ENCODE results near the gene DBT.
"Not testable (repeated sequence)": the region's sequence is repeated elsewhere in the genome, so short reads cannot be mapped to it uniquely, and the experiment has no call there.

Gene DBT

DNA sequence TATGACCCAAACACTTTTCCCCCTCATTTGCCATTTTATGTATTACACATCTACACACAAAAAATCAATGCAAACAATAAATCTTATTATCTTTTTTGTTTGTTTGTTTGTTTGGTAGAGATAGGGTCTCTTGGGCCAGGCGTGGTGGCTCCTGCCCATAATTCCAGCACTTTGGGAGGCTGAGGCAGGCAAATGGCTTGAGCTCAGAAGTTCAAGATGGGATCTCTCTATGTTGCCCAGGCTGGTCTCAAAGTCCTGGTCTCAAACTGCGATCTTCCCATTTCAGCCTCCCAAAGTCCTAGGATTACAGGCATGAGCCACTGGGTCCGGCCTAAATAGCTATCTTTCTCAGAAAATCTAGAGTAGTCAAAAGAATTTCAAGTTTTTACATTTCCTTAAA is 1.2 kb upstream of the DBT start:
- DNase-seq (ENCODE audit: low read depth in 3 of 3) = no peak

- no peak for DNase-seq (ENCODE audit: low read depth in 3 of 3)
Observed at GRCh38 chr1:100250264-100250663, 630 bp upstream of the DBT start.

GRCh38 chr1:100249155-100249536 is 488 bp downstream of the DBT start:
- no peak for DNase-seq (ENCODE audit: low read depth in 3 of 3)

DNA sequence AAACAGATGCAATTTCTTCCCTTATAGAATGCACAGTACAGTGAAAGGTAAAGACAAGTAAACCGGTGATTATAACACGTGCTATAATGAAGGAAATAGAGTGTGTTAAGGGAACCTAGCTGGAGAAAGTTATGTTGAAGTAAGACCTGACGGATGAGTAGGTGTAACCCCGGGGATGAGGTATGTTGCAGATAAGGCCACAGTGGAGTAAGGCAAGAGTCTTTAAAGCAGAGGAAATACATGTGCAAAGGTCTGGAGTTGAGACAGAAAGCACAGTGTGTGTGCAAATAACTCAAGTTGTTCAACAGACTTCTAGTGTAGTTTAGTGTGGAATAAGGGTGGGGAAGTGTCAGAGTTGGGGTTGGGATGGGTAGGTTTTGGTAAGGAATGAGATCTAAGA is 2.9 kb downstream of the DBT start:
- no peak for DNase-seq (ENCODE audit: low read depth in 3 of 3)

- no peak for DNase-seq (ENCODE audit: low read depth in 3 of 3)
Observed at GRCh38 chr1:100240631-100241030, 9.0 kb downstream of the DBT start.

DNA sequence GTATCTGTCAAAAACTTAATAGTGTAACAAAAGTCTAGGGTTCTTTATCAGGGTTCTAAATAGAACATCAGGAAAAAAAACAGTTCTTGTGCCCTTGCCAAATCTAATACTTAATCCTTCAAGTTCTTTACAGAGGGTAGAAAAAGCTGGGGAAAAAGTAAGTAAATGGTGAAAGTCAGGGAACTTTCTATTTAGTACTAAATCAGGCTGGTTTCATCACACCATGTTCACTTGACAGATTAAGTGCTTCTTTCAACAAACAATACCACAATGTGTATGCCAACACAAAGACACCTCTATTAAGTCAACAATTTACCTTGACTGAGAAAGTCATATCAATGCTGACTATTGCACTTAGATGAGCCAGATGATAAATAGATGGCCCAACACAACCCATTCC is 9.7 kb downstream of the DBT start:
- no peak for DNase-seq (ENCODE audit: low read depth in 3 of 3)

- no peak for DNase-seq (ENCODE audit: low read depth in 3 of 3)
Observed at GRCh38 chr1:100237091-100237490, 12.5 kb downstream of the DBT start.

DNA sequence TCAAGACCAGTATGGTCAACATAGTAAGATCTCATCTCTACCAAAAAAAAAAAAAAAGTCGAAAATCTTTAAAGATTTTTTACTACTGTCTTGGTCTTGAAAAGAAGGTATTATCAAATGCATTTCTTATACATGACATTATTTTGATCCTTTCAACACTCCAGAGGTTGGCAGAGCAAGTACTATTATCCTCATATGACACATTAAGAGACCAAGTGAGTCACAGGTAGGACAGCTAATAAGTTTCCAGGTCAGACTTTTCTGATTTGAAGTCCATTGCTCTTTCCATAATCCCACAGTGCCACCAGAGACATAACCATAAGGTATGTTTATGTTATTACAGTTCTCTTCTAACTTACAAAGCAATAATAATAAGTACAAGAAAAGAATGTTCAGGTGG is 15.2 kb downstream of the DBT start:
- no peak for DNase-seq (ENCODE audit: low read depth in 3 of 3)

GRCh38 chr1:100233566-100233965 is 16.1 kb downstream of the DBT start:
- DNase-seq (ENCODE audit: low read depth in 3 of 3) = not testable (repeated sequence)

DNA sequence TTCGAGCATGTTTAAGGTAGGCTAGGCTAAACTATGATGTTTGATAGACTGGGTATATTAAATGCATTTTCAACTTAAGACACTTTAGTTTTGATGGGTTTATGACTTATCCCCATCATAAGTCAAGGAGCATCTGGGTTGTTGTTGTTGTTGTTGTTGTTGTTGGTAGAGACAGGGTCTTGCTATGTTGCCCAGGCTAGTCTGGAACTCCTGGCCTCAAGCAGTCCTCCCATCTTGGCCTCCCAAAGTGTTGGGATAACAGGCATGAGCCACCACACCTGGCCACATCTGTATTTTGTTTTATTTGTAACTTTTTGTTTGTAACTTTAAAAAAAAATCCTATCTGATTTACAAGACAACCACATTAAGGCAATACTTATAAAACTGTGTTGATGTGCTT is 17.5 kb downstream of the DBT start:
- no peak for DNase-seq (ENCODE audit: low read depth in 3 of 3)

GRCh38 chr1:100231721-100232120 is 17.9 kb downstream of the DBT start:
- DNase-seq (ENCODE audit: low read depth in 3 of 3) = no peak

GRCh38 chr1:100230765-100231164 is 18.9 kb downstream of the DBT start:
- DNase-seq (ENCODE audit: low read depth in 3 of 3) = no peak

GRCh38 chr1:100229681-100230443 is 19.8 kb downstream of the DBT start:
- no peak for DNase-seq (ENCODE audit: low read depth in 3 of 3)

- DNase-seq (ENCODE audit: low read depth in 3 of 3) = no peak
Observed at GRCh38 chr1:100222428-100222827, 27.2 kb downstream of the DBT start.

DNA sequence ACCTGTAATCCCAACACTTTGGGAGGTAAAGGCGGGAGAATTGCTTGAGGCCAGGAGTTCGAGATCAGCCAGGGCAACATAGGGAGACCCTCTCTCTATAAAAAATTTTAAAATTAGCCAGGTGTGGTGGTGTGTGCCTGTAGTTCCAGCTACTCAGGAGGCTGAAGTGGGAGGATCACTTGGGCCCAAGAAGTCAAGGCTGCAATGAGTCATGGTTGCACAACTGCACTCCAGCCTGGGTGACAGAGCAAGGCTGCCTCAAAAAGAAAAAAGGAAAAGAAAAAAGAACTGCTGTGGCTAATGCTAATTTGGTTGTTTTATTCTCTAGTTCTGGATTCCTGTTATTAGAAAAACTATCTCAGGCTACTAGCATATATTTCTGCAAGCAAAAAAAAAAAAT is 29.8 kb downstream of the DBT start:
- DNase-seq (ENCODE audit: low read depth in 3 of 3) = no peak

- no peak for DNase-seq (ENCODE audit: low read depth in 3 of 3)
Observed at GRCh38 chr1:100219457-100219856, 30.2 kb downstream of the DBT start.

- no peak for DNase-seq (ENCODE audit: low read depth in 3 of 3)
Observed at GRCh38 chr1:100217834-100218233, 31.8 kb downstream of the DBT start.

- DNase-seq (ENCODE audit: low read depth in 3 of 3) = no peak
Observed at GRCh38 chr1:100215101-100215500, 34.5 kb downstream of the DBT start.

- DNase-seq (ENCODE audit: low read depth in 3 of 3) = no peak
Observed at GRCh38 chr1:100213141-100213540, 36.5 kb downstream of the DBT start.

- no peak for DNase-seq (ENCODE audit: low read depth in 3 of 3)
Observed at GRCh38 chr1:100206301-100206700, 43.3 kb downstream of the DBT start.

DNA sequence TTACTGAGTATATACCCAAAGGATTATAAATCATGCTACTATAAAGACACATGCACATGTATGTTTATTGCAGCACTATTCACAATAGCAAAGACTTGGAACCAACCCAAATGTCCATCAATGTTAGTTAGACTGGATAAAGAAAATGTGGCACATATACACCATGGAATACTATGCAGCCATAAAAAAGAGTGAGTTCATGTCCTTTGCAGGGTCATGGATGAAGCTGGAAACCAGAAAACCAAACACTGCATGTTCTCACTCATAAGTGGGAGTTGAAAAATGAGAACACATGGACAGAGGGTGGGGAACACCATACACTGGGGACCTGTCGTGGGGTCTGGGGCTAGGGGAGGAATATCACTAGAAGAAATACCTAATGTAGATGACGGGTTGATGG is 44.0 kb downstream of the DBT start:
- not testable (repeated sequence) for DNase-seq (ENCODE audit: low read depth in 3 of 3)

DNA sequence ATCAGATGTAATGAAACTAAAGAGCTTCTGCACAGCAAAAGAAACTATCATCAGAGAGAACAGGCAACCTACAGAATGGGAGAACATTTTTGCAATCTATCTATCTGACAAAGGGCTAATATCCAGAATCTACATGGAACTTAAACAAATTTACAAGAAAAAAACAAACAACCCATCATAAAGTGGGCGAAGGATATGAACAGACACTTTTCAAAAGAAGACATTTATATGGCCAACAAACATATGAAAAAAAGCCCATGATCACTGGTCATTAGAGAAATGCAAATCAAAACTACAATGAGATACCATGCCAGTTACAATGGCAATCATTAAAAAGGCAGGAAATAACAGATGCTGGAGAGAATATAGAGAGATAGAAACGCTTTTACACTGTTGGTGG is 44.5 kb downstream of the DBT start:
- not testable (repeated sequence) for DNase-seq (ENCODE audit: low read depth in 3 of 3)

DNA sequence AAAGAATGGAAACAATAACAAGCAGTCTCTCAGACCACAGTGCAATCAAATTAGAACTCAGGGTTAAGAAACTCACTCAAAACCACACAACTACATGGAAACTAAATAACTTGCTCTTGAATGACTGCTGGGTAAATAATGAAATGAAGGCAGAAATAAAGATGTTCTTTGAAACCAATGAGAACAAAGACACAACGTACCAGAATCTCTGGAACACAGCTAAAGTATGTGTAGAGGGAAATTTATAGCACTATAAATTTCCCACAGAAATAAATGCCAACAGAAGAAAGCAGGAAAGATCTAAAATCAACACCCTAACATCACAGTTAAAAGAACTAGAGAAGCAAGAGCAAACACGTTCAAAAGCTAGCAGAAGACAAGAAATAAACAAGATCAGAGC is 46.9 kb downstream of the DBT start:
- not testable (repeated sequence) for DNase-seq (ENCODE audit: low read depth in 3 of 3)

- not testable (repeated sequence) for DNase-seq (ENCODE audit: low read depth in 3 of 3)
Observed at GRCh38 chr1:100200060-100200459, 49.6 kb downstream of the DBT start.
